HG03159 (cell line): ENCODE results near the gene ARHGEF16.
A peak's percentile ranks its signal among the peaks of the same experiment; 100 is the strongest.

ENCODE experiments used
- ATAC-seq: cut with Tn5 transposase; IDR thresholded peaks from one replicate; pipeline ENCODE4 v1.9.1; 2021; ENCODE audit warnings: mild to moderate bottlenecking, moderate library complexity; ENCODE audit not compliant: unreplicated experiment

Gene ARHGEF16

GRCh38 chr1:3436451-3436850, 18.0 kb upstream of the ARHGEF16 start:
- ATAC-seq = no peak

- ATAC-seq = no peak
Measured at GRCh38 chr1:3436901-3437300, 17.6 kb upstream of the ARHGEF16 start.

- no peak for ATAC-seq
Measured at GRCh38 chr1:3438661-3439180, 15.7 kb upstream of the ARHGEF16 start.

- no peak for ATAC-seq
Measured at GRCh38 chr1:3439346-3440299, 14.8 kb upstream of the ARHGEF16 start.

GRCh38 chr1:3440300-3440681, 14.2 kb upstream of the ARHGEF16 start:
- no peak for ATAC-seq

- ATAC-seq = no peak
Measured at GRCh38 chr1:3440711-3441409, 13.6 kb upstream of the ARHGEF16 start.

- no peak for ATAC-seq
Measured at GRCh38 chr1:3441410-3441847, 13.0 kb upstream of the ARHGEF16 start.

GRCh38 chr1:3441880-3442279, 12.6 kb upstream of the ARHGEF16 start:
- ATAC-seq = no peak

GRCh38 chr1:3442331-3442730, 12.1 kb upstream of the ARHGEF16 start:
- ATAC-seq = no peak

GRCh38 chr1:3442901-3443300, 11.6 kb upstream of the ARHGEF16 start:
- ATAC-seq = no peak

- ATAC-seq = no peak
Measured at GRCh38 chr1:3443807-3444206, 10.7 kb upstream of the ARHGEF16 start.

GRCh38 chr1:3444298-3444697, 10.2 kb upstream of the ARHGEF16 start:
- ATAC-seq = no peak

GRCh38 chr1:3444736-3445135, 9.7 kb upstream of the ARHGEF16 start:
- no peak for ATAC-seq

- ATAC-seq = no peak
Measured at GRCh38 chr1:3450202-3450863, 4.1 kb upstream of the ARHGEF16 start.

- ATAC-seq = no peak
Measured at GRCh38 chr1:3450983-3451382, 3.5 kb upstream of the ARHGEF16 start.

GRCh38 chr1:3451994-3452865, 2.2 kb upstream of the ARHGEF16 start:
- ATAC-seq = no peak

GRCh38 chr1:3452866-3453175, 1.6 kb upstream of the ARHGEF16 start:
- ATAC-seq = no peak

GRCh38 chr1:3453203-3453761, 1.2 kb upstream of the ARHGEF16 start:
- peak; percentile 58 for ATAC-seq

GRCh38 chr1:3454811-3455618, 550 bp downstream of the ARHGEF16 start:
- no peak for ATAC-seq
